DMS 273 (cell line): ENCODE measurements around the gene PTCH1.

Source experiments
- DNase-seq: peaks from one replicate; lab custom pipeline; 2025; ENCODE audit not compliant: unreplicated experiment; lab: John Stamatoyannopoulos, UW

The PTCH1 gene

GRCh38 chr9:95499847-95500246 lies 16.9 kb downstream of the PTCH1 start:
- DNase-seq = no peak

GRCh38 chr9:95499046-95499676 lies 17.6 kb downstream of the PTCH1 start:
- no peak for DNase-seq

- no peak for DNase-seq
Measured at GRCh38 chr9:95498641-95499040, 18.1 kb downstream of the PTCH1 start.

GRCh38 chr9:95497772-95498171 lies 19.0 kb downstream of the PTCH1 start:
- peak; percentile 13 for DNase-seq

- no peak for DNase-seq
Measured at GRCh38 chr9:95496687-95497086, 20.1 kb downstream of the PTCH1 start.

- peak; percentile 61 for DNase-seq
Measured at GRCh38 chr9:95495961-95496360, 20.8 kb downstream of the PTCH1 start.

- no peak for DNase-seq
Measured at GRCh38 chr9:95495529-95495928, 21.2 kb downstream of the PTCH1 start.

GRCh38 chr9:95494416-95495371 lies 22.1 kb downstream of the PTCH1 start:
- DNase-seq = peak; percentile 70

GRCh38 chr9:95494022-95494415 lies 22.8 kb downstream of the PTCH1 start:
- peak; percentile 80 for DNase-seq

GRCh38 chr9:95493402-95493801 lies 23.4 kb downstream of the PTCH1 start:
- DNase-seq = no peak

- no peak for DNase-seq
Measured at GRCh38 chr9:95491543-95492320, 25.0 kb downstream of the PTCH1 start.

GRCh38 chr9:95488954-95489353 lies 27.8 kb downstream of the PTCH1 start:
- DNase-seq = no peak

GRCh38 chr9:95486318-95486717 lies 30.5 kb downstream of the PTCH1 start:
- no peak for DNase-seq

- no peak for DNase-seq
Measured at GRCh38 chr9:95484225-95484624, 32.5 kb downstream of the PTCH1 start.

GRCh38 chr9:95483431-95483830 lies 33.3 kb downstream of the PTCH1 start:
- DNase-seq = no peak

GRCh38 chr9:95482621-95483020 lies 34.1 kb downstream of the PTCH1 start:
- DNase-seq = no peak

GRCh38 chr9:95481000-95481399 lies 35.8 kb downstream of the PTCH1 start:
- DNase-seq = no peak

GRCh38 chr9:95480346-95480745 lies 36.4 kb downstream of the PTCH1 start:
- DNase-seq = no peak

- no peak for DNase-seq
Measured at GRCh38 chr9:95479330-95479729, 37.4 kb downstream of the PTCH1 start.

GRCh38 chr9:95478335-95478734 lies 38.4 kb downstream of the PTCH1 start:
- DNase-seq = no peak

GRCh38 chr9:95477885-95478284 lies 38.9 kb downstream of the PTCH1 start:
- DNase-seq = no peak

GRCh38 chr9:95477441-95477840 lies 39.3 kb downstream of the PTCH1 start:
- DNase-seq = no peak
